HG02588 (cell line): Measurements from ENCODE around the gene RAPGEF6.
"Not testable (repeated sequence)": the region's sequence is repeated elsewhere in the genome, so short reads cannot be mapped to it uniquely, and the experiment has no call there.

Source experiments
- ATAC-seq: cut with Tn5 transposase; IDR thresholded peaks from one replicate; pipeline ENCODE4 v1.9.1; 2021; ENCODE audit warnings: mild to moderate bottlenecking, moderate library complexity; ENCODE audit not compliant: unreplicated experiment

Gene RAPGEF6

GRCh38 chr5:131459216-131459615 is 175.8 kb downstream of the RAPGEF6 start:
- ATAC-seq = no peak

- no peak for ATAC-seq
Measured at GRCh38 chr5:131457193-131457592, 177.8 kb downstream of the RAPGEF6 start.

- ATAC-seq = no peak
Measured at GRCh38 chr5:131450941-131451340, 184.1 kb downstream of the RAPGEF6 start.

GRCh38 chr5:131441184-131441583 is 193.8 kb downstream of the RAPGEF6 start:
- no peak for ATAC-seq

GRCh38 chr5:131436081-131436480 is 198.9 kb downstream of the RAPGEF6 start:
- ATAC-seq = no peak

GRCh38 chr5:131433109-131433508 is 201.9 kb downstream of the RAPGEF6 start:
- ATAC-seq = no peak

- ATAC-seq = no peak
Measured at GRCh38 chr5:131431794-131432193, 203.2 kb downstream of the RAPGEF6 start.

GRCh38 chr5:131430794-131431193 is 204.2 kb downstream of the RAPGEF6 start:
- ATAC-seq = no peak

GRCh38 chr5:131426011-131426410 is 209.0 kb downstream of the RAPGEF6 start:
- no peak for ATAC-seq

- no peak for ATAC-seq
Measured at GRCh38 chr5:131423056-131423455, 212.0 kb downstream of the RAPGEF6 start.

- ATAC-seq = no peak
Measured at GRCh38 chr5:131419877-131420276, 215.2 kb downstream of the RAPGEF6 start.

- ATAC-seq = no peak
Measured at GRCh38 chr5:131418846-131419245, 216.2 kb downstream of the RAPGEF6 start.

GRCh38 chr5:131417240-131417869 is 217.7 kb downstream of the RAPGEF6 start:
- ATAC-seq = peak; percentile 26

- peak; percentile 70 for ATAC-seq
Measured at GRCh38 chr5:131416729-131417128, 218.3 kb downstream of the RAPGEF6 start.

- ATAC-seq = peak; percentile 61
Measured at GRCh38 chr5:131413605-131414559, 221.1 kb downstream of the RAPGEF6 start.

- no peak for ATAC-seq
Measured at GRCh38 chr5:131406975-131407638, 227.9 kb downstream of the RAPGEF6 start.

GRCh38 chr5:131406076-131406475 is 229.0 kb downstream of the RAPGEF6 start:
- no peak for ATAC-seq

- ATAC-seq = no peak
Measured at GRCh38 chr5:131405674-131406073, 229.4 kb downstream of the RAPGEF6 start.

- no peak for ATAC-seq
Measured at GRCh38 chr5:131400585-131400984, 234.4 kb downstream of the RAPGEF6 start.

- ATAC-seq = not testable (repeated sequence)
Measured at GRCh38 chr5:131399007-131399406, 236.0 kb downstream of the RAPGEF6 start.

GRCh38 chr5:131396630-131397273 is 238.3 kb downstream of the RAPGEF6 start:
- no peak for ATAC-seq
